OCI-LY3 (cell line): ENCODE results near the gene ALPP.

ENCODE experiments used
- H2AFZ ChIP-seq: fragments of 200-600, 300-600 bp; shearing (Covaris generic); 2 replicates; pipeline ENCODE4 v1.6.0; 2014; ENCODE audit warnings: antibody characterized with exemption, low read depth, low read length
- H3K27ac ChIP-seq: fragments of 200-600, 300-600 bp; sonication (generic); 2 replicates; pipeline ENCODE4 v1.5.1; 2014; ENCODE audit warnings: mild to moderate bottlenecking, low read length, moderate library complexity, mixed read lengths
- H3K27me3 ChIP-seq: fragments of 200-600, 300-600 bp; sonication (generic); 2 replicates; pipeline ENCODE4 v1.6.1; 2014; ENCODE audit warnings: low read depth, low read length, mixed read lengths
- H3K36me3 ChIP-seq: fragments of 200-600, 300-600 bp; sonication (generic); replicated peaks from 2 replicates; pipeline ENCODE3; 2014; ENCODE audit warnings: low read depth, low read length, mixed read lengths
- H3K4me1 ChIP-seq: fragments of 300-600, 200-600 bp; sonication (generic); 2 replicates; pipeline ENCODE4 v1.6.1; 2014; ENCODE audit warnings: low read length, mixed read lengths
- H3K4me2 ChIP-seq: fragments of 200-600, 300-600 bp; sonication (generic); 2 replicates; pipeline ENCODE4 v1.6.1; 2014; ENCODE audit warnings: low read length, mixed read lengths
- H3K4me3 ChIP-seq: fragments of 300-600, 200-600 bp; sonication (generic); 2 replicates; pipeline ENCODE4 v1.5.1; 2014; ENCODE audit warnings: antibody characterized with exemption, mild to moderate bottlenecking, low read length, moderate library complexity
- H3K79me2 ChIP-seq: fragments of 300-600, 200-600 bp; shearing (Covaris generic); 2 replicates; pipeline ENCODE4 v1.6.1; 2014; ENCODE audit warnings: mild to moderate bottlenecking, low read length, mixed read lengths
- H3K9ac ChIP-seq: fragments of 300-600, 200-600 bp; shearing (Covaris generic); 2 replicates; pipeline ENCODE4 v1.6.0; 2014; ENCODE audit warnings: mild to moderate bottlenecking, low read length, moderate library complexity
- H3K9me3 ChIP-seq: fragments of 200-600, 300-600 bp; shearing (Covaris generic); 2 replicates; pipeline ENCODE4 v1.6.1; 2014; ENCODE audit warnings: low read length, mixed read lengths; ENCODE audit not compliant: insufficient read depth
- H4K20me1 ChIP-seq: fragments of 200-600, 300-600 bp; sonication (generic); 2 replicates; pipeline ENCODE4 v1.6.1; 2016; ENCODE audit warnings: low read length, mixed read lengths; ENCODE audit not compliant: insufficient read depth
- EZH2phosphoT487 ChIP-seq: fragments of 200-600 bp; shearing (Covaris generic); IDR thresholded peaks from 2 replicates; pipeline ENCODE4 v1.6.1; 2018; ENCODE audit warnings: antibody characterized with exemption, mixed run types, low read depth
- TF ChIP-seq, protein P1 (sequence below): fragments of 200-600, 300-600 bp; sonication (generic); IDR thresholded peaks from 2 replicates; pipeline ENCODE4 v1.5.1; 2014; ENCODE audit warnings: antibody characterized with exemption, low read length, low read depth

ALPP gene

DNA sequence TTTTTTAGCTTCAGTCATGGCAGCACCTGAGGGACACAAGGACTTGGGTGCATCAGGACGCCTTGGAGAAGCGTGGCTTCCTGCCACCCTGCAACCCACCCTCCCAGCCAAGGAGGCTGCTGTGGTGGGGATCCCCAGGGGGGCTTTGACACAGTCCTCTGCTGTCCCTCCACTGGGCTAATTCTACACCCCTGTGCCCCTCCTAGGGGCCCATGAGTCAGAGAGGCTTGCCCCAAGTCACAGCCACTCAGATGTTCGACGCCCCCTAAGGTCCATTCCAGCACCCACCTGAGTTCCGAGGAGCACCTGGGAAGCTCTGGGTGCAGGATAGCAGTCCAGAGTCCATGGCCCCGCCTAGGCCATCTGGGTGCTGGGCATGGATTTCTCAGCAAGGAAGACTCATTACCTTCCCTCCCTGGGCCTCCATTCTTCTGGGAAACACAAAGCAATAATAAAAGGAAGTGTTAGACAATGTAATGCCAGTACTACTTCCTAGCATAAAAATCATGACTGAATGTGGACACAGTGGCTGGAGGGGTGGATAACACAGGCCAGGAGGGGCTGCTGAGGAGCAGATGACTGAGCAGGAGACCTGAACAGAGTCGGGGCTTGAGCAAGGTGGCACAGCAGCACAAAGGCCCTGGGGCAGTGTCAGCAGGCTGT is 31.8 kb downstream of the ALPP start:
- no peaks in the 10 kb centered on the region for H4K20me1 ChIP-seq
- no peaks in the 10 kb centered on the region for H3K4me1 ChIP-seq
- H3K9me3 ChIP-seq = no peaks in the 10 kb centered on the region
- TF ChIP-seq, protein P1, sequence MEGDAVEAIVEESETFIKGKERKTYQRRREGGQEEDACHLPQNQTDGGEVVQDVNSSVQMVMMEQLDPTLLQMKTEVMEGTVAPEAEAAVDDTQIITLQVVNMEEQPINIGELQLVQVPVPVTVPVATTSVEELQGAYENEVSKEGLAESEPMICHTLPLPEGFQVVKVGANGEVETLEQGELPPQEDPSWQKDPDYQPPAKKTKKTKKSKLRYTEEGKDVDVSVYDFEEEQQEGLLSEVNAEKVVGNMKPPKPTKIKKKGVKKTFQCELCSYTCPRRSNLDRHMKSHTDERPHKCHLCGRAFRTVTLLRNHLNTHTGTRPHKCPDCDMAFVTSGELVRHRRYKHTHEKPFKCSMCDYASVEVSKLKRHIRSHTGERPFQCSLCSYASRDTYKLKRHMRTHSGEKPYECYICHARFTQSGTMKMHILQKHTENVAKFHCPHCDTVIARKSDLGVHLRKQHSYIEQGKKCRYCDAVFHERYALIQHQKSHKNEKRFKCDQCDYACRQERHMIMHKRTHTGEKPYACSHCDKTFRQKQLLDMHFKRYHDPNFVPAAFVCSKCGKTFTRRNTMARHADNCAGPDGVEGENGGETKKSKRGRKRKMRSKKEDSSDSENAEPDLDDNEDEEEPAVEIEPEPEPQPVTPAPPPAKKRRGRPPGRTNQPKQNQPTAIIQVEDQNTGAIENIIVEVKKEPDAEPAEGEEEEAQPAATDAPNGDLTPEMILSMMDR = no peak
- no peak for TF ChIP-seq EZH2phosphoT487
- H2AFZ ChIP-seq = no peak overlapping the region
- H3K4me3 ChIP-seq = no peak overlapping the region
- H3K4me2 ChIP-seq = no peak overlapping the region
- no peaks in the 10 kb centered on the region for H3K79me2 ChIP-seq
- H3K27ac ChIP-seq = no peak overlapping the region
- peaks cover 5% of the 10 kb centered on the region; the same call in 1 of the 2 replicates for H3K27me3 ChIP-seq
- H3K36me3 ChIP-seq = no peaks in the 10 kb centered on the region
- no peak overlapping the region for H3K9ac ChIP-seq

DNA sequence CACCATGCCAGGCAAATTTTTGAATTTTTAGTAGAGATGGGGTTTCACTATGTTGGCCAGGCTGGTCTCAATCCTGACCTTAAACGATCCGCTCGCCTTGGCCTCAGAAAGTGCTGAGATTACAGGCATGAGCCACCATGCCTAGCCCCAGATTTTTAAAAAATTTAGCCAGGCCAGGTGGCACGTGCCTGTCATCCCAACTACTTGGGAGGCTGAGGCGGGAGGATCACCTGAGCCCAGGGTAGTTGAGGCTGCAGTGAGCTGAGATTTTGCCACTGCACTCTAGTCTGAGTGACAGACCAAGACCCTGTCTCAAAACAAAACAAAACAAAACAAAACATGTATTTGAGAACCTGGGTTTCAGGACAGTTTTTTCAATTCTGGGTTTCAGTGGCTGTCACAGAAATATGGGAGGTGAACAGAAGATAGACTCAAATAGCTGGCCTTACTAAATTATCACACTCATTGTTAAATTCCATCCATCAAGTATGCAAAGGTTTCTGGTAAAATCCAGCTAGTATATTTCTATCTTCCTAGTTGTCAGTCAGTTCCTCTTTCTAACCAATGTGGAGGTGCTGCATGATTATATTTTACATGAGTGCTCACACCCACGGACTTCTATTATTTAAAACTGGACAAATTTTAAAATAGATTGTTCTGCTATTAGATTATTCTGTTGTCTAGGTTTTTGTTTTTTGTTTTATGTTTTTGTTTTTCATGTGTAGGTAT is 33.5 kb downstream of the ALPP start:
- H3K27me3 ChIP-seq = peaks cover 5% of the 10 kb centered on the region; the same call in 1 of the 2 replicates
- TF ChIP-seq EZH2phosphoT487 = no peak
- TF ChIP-seq, protein P1 = no peak

DNA sequence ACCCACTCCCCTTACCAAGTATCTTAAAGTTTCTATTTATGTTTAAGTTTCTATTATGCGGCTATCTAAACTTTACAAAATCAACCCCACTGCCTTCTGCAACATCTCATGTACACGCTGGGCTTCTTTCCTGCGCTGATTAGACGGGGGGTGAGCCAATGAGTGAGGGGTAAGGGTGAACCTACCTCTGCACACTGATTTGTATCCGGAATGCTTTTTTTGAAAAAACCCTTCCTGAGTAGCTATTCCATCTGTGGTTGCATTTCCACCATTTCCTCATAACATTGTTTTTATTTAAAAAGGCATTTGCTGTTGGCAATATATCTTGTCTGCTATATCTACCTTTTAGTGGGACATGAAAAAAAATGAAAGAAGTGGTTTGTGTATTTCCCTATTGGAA is 34.4 kb downstream of the ALPP start:
- no peak overlapping the region for H3K4me3 ChIP-seq
- peaks cover 5% of the 10 kb centered on the region; the same call in 1 of the 2 replicates for H3K27me3 ChIP-seq
- H4K20me1 ChIP-seq = no peaks in the 10 kb centered on the region
- no peaks in the 10 kb centered on the region for H3K9me3 ChIP-seq
- no peak overlapping the region for H2AFZ ChIP-seq
- no peaks in the 10 kb centered on the region for H3K79me2 ChIP-seq
- no peak overlapping the region for H3K27ac ChIP-seq
- no peaks in the 10 kb centered on the region for H3K4me1 ChIP-seq
- no peaks in the 10 kb centered on the region for H3K36me3 ChIP-seq
- no peak for TF ChIP-seq EZH2phosphoT487
- TF ChIP-seq, protein P1 = no peak
- no peak overlapping the region for H3K4me2 ChIP-seq
- H3K9ac ChIP-seq = no peak overlapping the region

More for the DNA sequence above, 33.5 kb downstream of the ALPP start:
- no peaks in the 10 kb centered on the region for H4K20me1 ChIP-seq
- no peak overlapping the region for H3K27ac ChIP-seq
- no peaks in the 10 kb centered on the region for H3K9me3 ChIP-seq
- no peaks in the 10 kb centered on the region for H3K79me2 ChIP-seq
- no peak overlapping the region for H3K4me3 ChIP-seq
- no peak overlapping the region for H3K9ac ChIP-seq
- H2AFZ ChIP-seq = no peak overlapping the region
- no peaks in the 10 kb centered on the region for H3K4me1 ChIP-seq
- H3K36me3 ChIP-seq = no peaks in the 10 kb centered on the region
- no peak overlapping the region for H3K4me2 ChIP-seq

DNA sequence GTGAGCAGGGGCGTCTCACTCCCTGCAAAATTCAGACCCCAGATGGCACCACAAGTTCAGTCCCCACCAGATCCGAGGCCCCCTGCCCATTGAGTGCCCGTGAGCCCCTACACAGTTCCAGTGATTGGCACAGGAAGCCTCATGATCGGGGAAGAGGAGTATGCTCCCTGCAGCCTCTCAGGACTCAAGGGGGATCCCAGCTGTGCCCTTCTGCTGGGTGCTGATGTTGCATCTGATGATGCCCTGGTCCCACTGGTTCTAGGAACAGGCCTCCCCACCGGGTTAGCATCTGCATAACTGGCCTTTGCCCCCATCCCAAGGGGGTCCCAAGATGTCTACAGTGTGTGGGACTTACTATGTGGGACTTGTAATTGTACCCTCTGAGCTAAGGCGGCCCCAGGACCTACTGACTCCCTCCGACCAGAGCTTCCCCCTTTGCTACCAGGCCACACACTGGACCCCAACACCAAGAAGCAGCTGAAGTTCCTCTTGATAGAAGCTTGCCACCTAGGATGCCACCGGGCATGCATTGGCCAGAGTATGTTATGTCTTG is 36.7 kb downstream of the ALPP start:
- H3K27ac ChIP-seq = no peak overlapping the region
- no peak overlapping the region for H3K4me3 ChIP-seq
- no peaks in the 10 kb centered on the region for H3K79me2 ChIP-seq
- peaks cover 5% of the 10 kb centered on the region; the same call in 1 of the 2 replicates for H3K27me3 ChIP-seq
- no peak for TF ChIP-seq EZH2phosphoT487
- TF ChIP-seq, protein P1 = no peak
- H3K36me3 ChIP-seq = no peaks in the 10 kb centered on the region
- no peaks in the 10 kb centered on the region for H4K20me1 ChIP-seq
- no peak overlapping the region for H2AFZ ChIP-seq
- no peak overlapping the region for H3K4me2 ChIP-seq
- no peaks in the 10 kb centered on the region for H3K4me1 ChIP-seq
- H3K9ac ChIP-seq = no peak overlapping the region
- no peaks in the 10 kb centered on the region for H3K9me3 ChIP-seq
